Thyroid gland (tissue), 4 donors: ENCODE data around the gene BRIP1.

Source experiments
- CTCF ChIP-seq, 6 experiments: fragments of 200-600 bp in 3 of 6; fragments of 450-650 bp in 3 of 6; sonication (generic) in 3 of 6; IDR thresholded peaks; one replicate each; pipeline ENCODE4 v1.5.1; 2016 to 2019; ENCODE audit warnings: antibody characterized with exemption in 6 of 6, mild to moderate bottlenecking in 2 of 6, inconsistent platforms in 1 of 6, moderate library complexity in 1 of 6
- POLR2A ChIP-seq, 2 donors: fragments of 450-650 bp; IDR thresholded peaks; one replicate each; pipeline ENCODE4 v1.6.1; 2017; ENCODE audit warnings: antibody characterized with exemption in 2 of 2, mild to moderate bottlenecking in 2 of 2, moderate library complexity in 1 of 2

GRCh38 chr17:61698244-61698643 is 165.1 kb downstream of the BRIP1 start:
- TF ChIP-seq POLR2A (IDR thresholded peaks at IDR 0.05) (no peak), CTCF (IDR thresholded peaks at IDR 0.05) (no peak)
